Fibroblast of the aortic adventitia (primary cell): Measurements from ENCODE around the gene MYOM1. TPM values are rescaled to one million over a fixed set of nuclear protein-coding genes. Genes with fewer than 3 reads are reported as not detected.

Experiments
- DNase-seq: peaks from one replicate; pipeline ENCODE4 v3.0.0-alpha.2; 2010; ENCODE audit warnings: low read depth
- H3K4me3 ChIP-seq: 2 replicates; pipeline ENCODE4 v1.5.1; 2011; ENCODE audit warnings: low read depth, mild to moderate bottlenecking, control low read depth, low read length, moderate library complexity
- total RNA-seq: library from RNA; depleted of rRNA; stranded (reverse); fragments of >200 nt; gene quantifications from 2 replicates; pipeline ENCODE4 v1.2.3, GENCODE V29; 2012; ENCODE audit warnings: low replicate concordance
- TF ChIP-seq, protein P1 (sequence below): IDR thresholded peaks from 2 replicates; pipeline ENCODE4 v1.5.1; 2011; ENCODE audit warnings: mild to moderate bottlenecking, low read length, control low read depth, inconsistent platforms; ENCODE audit not compliant: insufficient read depth

Gene MYOM1
- total RNA-seq, 1 donor, result 0.90 TPM

DNA sequence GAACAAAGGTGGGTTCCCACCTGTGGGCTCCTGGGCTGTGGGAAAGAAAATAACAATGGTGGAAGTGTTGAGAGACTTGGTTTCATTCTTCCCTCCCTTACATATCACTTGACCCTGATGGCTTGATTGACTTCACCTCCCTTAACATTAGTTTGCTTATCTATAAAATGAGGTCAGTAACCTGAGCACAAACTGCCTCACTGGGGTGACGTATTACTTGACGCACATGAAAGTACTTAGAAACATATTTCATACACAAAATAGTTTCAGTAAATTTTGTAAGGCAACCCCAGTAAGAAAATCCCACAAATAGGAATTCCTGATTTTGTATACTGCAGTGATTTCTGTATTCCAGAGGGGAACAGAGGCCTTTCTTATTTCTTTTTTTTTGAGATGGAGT is 177.4 kb downstream of the MYOM1 start:
- TF ChIP-seq, protein P1, sequence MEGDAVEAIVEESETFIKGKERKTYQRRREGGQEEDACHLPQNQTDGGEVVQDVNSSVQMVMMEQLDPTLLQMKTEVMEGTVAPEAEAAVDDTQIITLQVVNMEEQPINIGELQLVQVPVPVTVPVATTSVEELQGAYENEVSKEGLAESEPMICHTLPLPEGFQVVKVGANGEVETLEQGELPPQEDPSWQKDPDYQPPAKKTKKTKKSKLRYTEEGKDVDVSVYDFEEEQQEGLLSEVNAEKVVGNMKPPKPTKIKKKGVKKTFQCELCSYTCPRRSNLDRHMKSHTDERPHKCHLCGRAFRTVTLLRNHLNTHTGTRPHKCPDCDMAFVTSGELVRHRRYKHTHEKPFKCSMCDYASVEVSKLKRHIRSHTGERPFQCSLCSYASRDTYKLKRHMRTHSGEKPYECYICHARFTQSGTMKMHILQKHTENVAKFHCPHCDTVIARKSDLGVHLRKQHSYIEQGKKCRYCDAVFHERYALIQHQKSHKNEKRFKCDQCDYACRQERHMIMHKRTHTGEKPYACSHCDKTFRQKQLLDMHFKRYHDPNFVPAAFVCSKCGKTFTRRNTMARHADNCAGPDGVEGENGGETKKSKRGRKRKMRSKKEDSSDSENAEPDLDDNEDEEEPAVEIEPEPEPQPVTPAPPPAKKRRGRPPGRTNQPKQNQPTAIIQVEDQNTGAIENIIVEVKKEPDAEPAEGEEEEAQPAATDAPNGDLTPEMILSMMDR, result no peak
- no peak overlapping the region for H3K4me3 ChIP-seq
- DNase-seq, result no peak

- no peak for DNase-seq
- TF ChIP-seq, protein P1, result no peak
- no peak overlapping the region for H3K4me3 ChIP-seq
Measured at GRCh38 chr18:3041843-3042242, 177.9 kb downstream of the MYOM1 start.

GRCh38 chr18:3040881-3041280 is 178.9 kb downstream of the MYOM1 start:
- TF ChIP-seq, protein P1, result no peak
- DNase-seq, result no peak

GRCh38 chr18:3040173-3040572 is 179.6 kb downstream of the MYOM1 start:
- H3K4me3 ChIP-seq, result no peak overlapping the region
- TF ChIP-seq, protein P1, result no peak
- no peak for DNase-seq

More at GRCh38 chr18:3040881-3041280, 178.9 kb downstream of the MYOM1 start:
- no peak overlapping the region for H3K4me3 ChIP-seq

DNA sequence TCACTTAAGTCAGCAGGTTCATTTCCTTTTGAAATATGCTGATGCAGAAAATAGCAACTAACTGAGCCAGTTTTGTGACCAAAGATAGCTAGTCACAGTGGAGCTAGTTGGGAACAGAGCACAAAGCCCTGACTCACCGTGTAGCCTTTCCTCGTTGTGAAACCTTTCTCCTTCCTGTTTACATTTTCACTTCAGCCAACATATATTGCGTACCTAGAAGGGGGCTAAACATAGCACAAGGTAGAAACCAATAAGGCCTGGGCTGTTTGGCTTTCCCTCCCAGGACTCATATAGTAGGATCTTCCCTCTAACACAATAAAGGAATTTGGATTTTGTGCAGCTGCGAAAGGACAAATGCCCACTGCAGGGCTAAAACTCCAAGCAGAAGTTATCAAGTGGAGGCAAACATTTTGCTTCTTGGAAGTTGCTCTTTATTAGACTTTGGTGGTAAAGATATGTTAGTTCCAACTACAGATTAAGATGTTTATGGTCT is 182.3 kb downstream of the MYOM1 start:
- H3K4me3 ChIP-seq, result no peak overlapping the region
- peak; percentile 47 for DNase-seq
- TF ChIP-seq, protein P1, result no peak

- H3K4me3 ChIP-seq, result no peak overlapping the region
- TF ChIP-seq, protein P1, result no peak
- no peak for DNase-seq
Measured at GRCh38 chr18:3036108-3036507, 183.7 kb downstream of the MYOM1 start.

DNA sequence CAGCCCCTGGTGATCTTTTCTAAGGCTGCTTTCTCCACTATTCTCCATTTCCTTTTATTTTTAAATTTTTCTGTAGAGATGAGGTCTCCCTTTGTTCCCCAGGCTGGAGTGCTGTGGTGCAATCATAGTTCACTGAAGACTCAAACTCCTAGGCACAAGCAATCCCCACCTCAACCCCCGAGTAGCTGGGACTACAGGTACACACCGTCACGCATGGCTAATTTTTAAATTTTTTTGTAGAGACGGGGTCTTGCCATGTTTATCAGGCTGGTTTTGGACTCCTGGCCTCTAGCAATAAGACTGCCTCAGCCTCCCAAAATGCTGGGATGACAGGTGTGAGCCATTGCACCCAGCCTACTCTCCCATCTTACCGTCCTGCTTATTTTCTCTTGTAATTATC is 184.1 kb downstream of the MYOM1 start:
- H3K4me3 ChIP-seq, result no peak overlapping the region
- no peak for DNase-seq
- TF ChIP-seq, protein P1, result no peak
